Keratinocyte (primary cell): ENCODE measurements around the gene BTN3A1. TPM values are rescaled to one million over a fixed set of nuclear protein-coding genes. Genes with fewer than 3 reads are reported as not detected.
"Not testable (repeated sequence)": the region's sequence is repeated elsewhere in the genome, so short reads cannot be mapped to it uniquely, and the experiment has no call there.

Experiments used
- DNase-seq: peaks from one replicate; pipeline ENCODE4 v3.0.0-alpha.2; 2011; ENCODE audit warnings: low read depth, missing footprints, low spot score
- FAIRE-seq: peaks from 2 replicates; lab custom pipeline; 2011; peaks lifted over from hg19 to GRCh38; lab: Jason Lieb, UNC
- H2AFZ ChIP-seq: 2 replicates; pipeline ENCODE4 v1.6.0; 2012; ENCODE audit warnings: low read length, control low read depth, inconsistent platforms; ENCODE audit not compliant: control insufficient read depth
- H3K27ac ChIP-seq: 2 replicates; pipeline ENCODE4 v1.5.1; 2011; ENCODE audit warnings: low read length; ENCODE audit not compliant: control insufficient read depth, insufficient read depth
- H3K27me3 ChIP-seq: 3 replicates; pipeline ENCODE4 v1.6.0; 2011; ENCODE audit warnings: low read length; ENCODE audit not compliant: control insufficient read depth, insufficient read depth; ENCODE audit errors: extremely low read depth
- H3K36me3 ChIP-seq, 2 experiments: 2 replicates in 1 of 2; 3 replicates in 1 of 2; pipeline ENCODE4 v1.5.1; 2011; ENCODE audit warnings: low read length in 2 of 2, mild to moderate bottlenecking in 1 of 2; ENCODE audit not compliant: control insufficient read depth in 2 of 2, insufficient read depth in 2 of 2; ENCODE audit errors: extremely low read depth in 1 of 2
- H3K4me1 ChIP-seq: 3 replicates; pipeline ENCODE4 v1.5.1; 2011; ENCODE audit warnings: low read length; ENCODE audit not compliant: control insufficient read depth, insufficient read depth; ENCODE audit errors: extremely low read depth
- H3K4me2 ChIP-seq: 3 replicates; pipeline ENCODE4 v1.6.0; 2011; ENCODE audit warnings: low read depth, low read length; ENCODE audit not compliant: control insufficient read depth, insufficient read depth; ENCODE audit errors: extremely low read depth
- H3K4me3 ChIP-seq, 3 experiments: fragments of 200-600 bp in 1 of 3; sonication (generic) in 1 of 3; 2 replicates in 2 of 3; 3 replicates in 1 of 3; pipeline ENCODE4 v1.5.1; 2011 to 2016; ENCODE audit warnings: low read length in 3 of 3, mild to moderate bottlenecking in 3 of 3, control low read depth in 2 of 3, inconsistent platforms in 1 of 3, low read depth in 1 of 3, mixed read lengths in 1 of 3, mixed run types in 1 of 3, moderate library complexity in 1 of 3; ENCODE audit not compliant: control insufficient read depth in 2 of 3, insufficient read depth in 2 of 3; ENCODE audit errors: extremely low read depth in 1 of 3
- H3K79me2 ChIP-seq: 2 replicates; pipeline ENCODE4 v1.6.0; 2012; ENCODE audit warnings: low read length; ENCODE audit not compliant: control insufficient read depth, insufficient read depth
- H3K9ac ChIP-seq: 3 replicates; pipeline ENCODE4 v1.6.0; 2011; ENCODE audit warnings: low read length; ENCODE audit not compliant: control insufficient read depth, insufficient read depth; ENCODE audit errors: extremely low read depth
- H3K9me1 ChIP-seq: 3 replicates; pipeline ENCODE4 v1.6.0; 2011; ENCODE audit warnings: low read length; ENCODE audit not compliant: control insufficient read depth, insufficient read depth; ENCODE audit errors: extremely low read depth
- H3K9me3 ChIP-seq: 2 replicates; pipeline ENCODE4 v1.5.1; 2012; ENCODE audit warnings: low read depth, low read length; ENCODE audit not compliant: control insufficient read depth
- H4K20me1 ChIP-seq: 3 replicates; pipeline ENCODE4 v1.6.0; 2011; ENCODE audit warnings: low read length; ENCODE audit not compliant: control insufficient read depth, insufficient read depth; ENCODE audit errors: extremely low read depth
- EZH2 ChIP-seq: IDR thresholded peaks from one replicate; pipeline ENCODE4 v1.6.1; 2012; ENCODE audit warnings: inconsistent platforms, mild to moderate bottlenecking, low read length, moderate library complexity
- dilution Hi-C: fragments of 300-500 bp; cut with MboI; formaldehyde crosslinking; loops from one replicate; pipeline ENCODE4 v1.7.0; 2020; ENCODE audit warnings: low sequenced_read_pairs; ENCODE audit not compliant: extremely low pct_ligation_motif_present
- polyA plus RNA-seq, 5 experiments: library from polyadenylated mRNA; depleted of rRNA in 3 of 5; stranded (reverse) in 3 of 5; stranded (forward) in 1 of 5; unstranded in 1 of 5; fragments of >200 nt; gene quantifications; 1 replicate in 1 of 5; 2 replicates in 3 of 5; 3 replicates in 1 of 5; pipeline versions ENCODE4 v1.2.1 to v1.2.3, GENCODE V29; 2011 to 2012; ENCODE audit warnings: missing spikeins in 2 of 5, low read depth in 1 of 5, low replicate concordance in 1 of 5
- TF ChIP-seq, protein P1 (sequence below), 3 experiments: IDR thresholded peaks in 1 of 3; conservative IDR thresholded peaks in 1 of 3; optimal IDR thresholded peaks in 1 of 3; 2 replicates in 2 of 3; 3 replicates in 1 of 3; pipeline versions ENCODE3 to v1.5.1; 2011; ENCODE audit warnings: low read length in 3 of 3, mild to moderate bottlenecking in 3 of 3, moderate library complexity in 2 of 3, control low read depth in 1 of 3, inconsistent platforms in 1 of 3; ENCODE audit not compliant: insufficient read depth in 2 of 3; ENCODE audit errors: extremely low read depth in 1 of 3

BTN3A1 gene
- polyA plus RNA-seq, 1 donor (not counting 4 experiments of a cell fraction or from before 2014, with no cell fraction given) = 6.9 TPM

DNA sequence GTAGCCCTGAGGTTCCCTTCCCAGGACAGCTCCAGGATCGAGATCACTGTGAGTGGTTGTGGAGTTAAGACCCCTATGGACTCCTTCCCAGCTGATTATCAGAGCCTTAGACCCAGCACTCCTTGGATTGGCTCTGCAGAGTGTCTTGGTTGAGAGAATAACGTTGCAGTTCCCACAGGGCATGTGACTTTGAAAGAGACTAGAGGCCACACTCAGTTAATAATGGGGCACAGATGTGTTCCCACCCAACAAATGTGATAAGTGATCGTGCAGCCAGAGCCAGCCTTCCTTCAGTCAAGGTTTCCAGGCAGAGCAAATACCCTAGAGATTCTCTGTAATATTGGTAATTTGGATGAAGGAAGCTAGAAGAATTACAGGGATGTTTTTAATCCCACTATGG lies 24.4 kb upstream of the BTN3A1 start:
- Histone ChIP-seq H3K27ac (no peak overlapping the region), H3K36me3 (no peaks in the 10 kb centered on the region), H3K4me1 (no peaks in the 10 kb centered on the region), H3K4me3 (no peak overlapping the region), H3K79me2 (no peaks in the 10 kb centered on the region), H3K9me1 (no peaks in the 10 kb centered on the region), H4K20me1 (no peaks in the 10 kb centered on the region), H3K9me3 (no peaks in the 10 kb centered on the region), H3K27me3 (no peaks in the 10 kb centered on the region), H3K9ac (no peak overlapping the region), H3K4me2 (no peak overlapping the region), H2AFZ (no peak overlapping the region)
- dilution Hi-C loops = no loop called here
- no peak for TF ChIP-seq EZH2
- TF ChIP-seq, protein P1, sequence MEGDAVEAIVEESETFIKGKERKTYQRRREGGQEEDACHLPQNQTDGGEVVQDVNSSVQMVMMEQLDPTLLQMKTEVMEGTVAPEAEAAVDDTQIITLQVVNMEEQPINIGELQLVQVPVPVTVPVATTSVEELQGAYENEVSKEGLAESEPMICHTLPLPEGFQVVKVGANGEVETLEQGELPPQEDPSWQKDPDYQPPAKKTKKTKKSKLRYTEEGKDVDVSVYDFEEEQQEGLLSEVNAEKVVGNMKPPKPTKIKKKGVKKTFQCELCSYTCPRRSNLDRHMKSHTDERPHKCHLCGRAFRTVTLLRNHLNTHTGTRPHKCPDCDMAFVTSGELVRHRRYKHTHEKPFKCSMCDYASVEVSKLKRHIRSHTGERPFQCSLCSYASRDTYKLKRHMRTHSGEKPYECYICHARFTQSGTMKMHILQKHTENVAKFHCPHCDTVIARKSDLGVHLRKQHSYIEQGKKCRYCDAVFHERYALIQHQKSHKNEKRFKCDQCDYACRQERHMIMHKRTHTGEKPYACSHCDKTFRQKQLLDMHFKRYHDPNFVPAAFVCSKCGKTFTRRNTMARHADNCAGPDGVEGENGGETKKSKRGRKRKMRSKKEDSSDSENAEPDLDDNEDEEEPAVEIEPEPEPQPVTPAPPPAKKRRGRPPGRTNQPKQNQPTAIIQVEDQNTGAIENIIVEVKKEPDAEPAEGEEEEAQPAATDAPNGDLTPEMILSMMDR (optimal IDR thresholded peaks at IDR 0.05 in 1 of 3, IDR thresholded peaks at IDR 0.05 in 1 of 3, conservative IDR thresholded peaks at IDR 0.05 in 1 of 3; ENCODE audit: extremely low read depth in 1 of 3, insufficient read depth in 2 of 3, low read length in 3 of 3) = no peak
- FAIRE-seq (no peak), DNase-seq (no peak)

DNA sequence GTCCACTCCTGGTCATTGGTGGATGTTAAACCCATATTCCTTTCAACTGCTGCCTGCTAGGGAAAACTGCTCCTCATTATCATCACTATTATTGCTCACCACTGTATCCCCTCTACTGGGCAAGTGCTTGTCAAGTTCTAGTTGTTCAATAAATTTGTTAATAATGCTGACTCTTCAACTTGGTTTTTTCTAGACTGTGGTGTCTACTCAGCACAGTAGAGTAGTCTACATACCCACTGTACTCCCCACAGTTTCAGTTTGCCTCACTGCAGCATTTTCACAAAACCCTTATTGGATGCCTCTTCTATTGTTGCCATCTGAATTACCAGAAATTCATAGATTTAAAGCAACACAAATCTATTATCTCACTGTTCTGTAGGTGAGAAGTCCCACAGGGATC lies 23.9 kb upstream of the BTN3A1 start:
- DNase-seq, FAIRE-seq, H3K27me3 ChIP-seq, H3K9me1 ChIP-seq, H4K20me1 ChIP-seq, H3K4me3 ChIP-seq, H3K36me3 ChIP-seq, H3K27ac ChIP-seq, H3K4me2 ChIP-seq, H3K9me3 ChIP-seq, H2AFZ ChIP-seq, dilution Hi-C loops, H3K4me1 ChIP-seq, H3K9ac ChIP-seq, H3K79me2 ChIP-seq: not testable (repeated sequence)

DNA sequence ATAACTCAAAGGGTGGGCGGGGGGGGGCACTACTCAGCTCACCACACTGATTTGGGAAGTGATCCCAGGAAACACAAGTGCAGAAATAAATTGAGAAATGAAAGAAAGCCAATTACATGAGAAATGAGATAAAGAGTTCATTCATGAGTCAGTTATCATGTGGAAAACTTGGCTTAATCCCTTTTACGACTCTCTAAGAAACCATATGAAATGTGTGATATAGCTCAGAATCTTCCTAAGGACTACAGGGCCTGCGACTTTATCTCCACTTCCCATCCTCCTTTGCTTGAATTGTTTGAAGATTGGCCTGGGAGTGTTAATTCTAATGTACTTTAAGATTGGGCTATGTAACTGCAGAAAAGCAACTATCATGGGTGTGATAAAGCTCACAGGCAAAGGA lies 22.8 kb upstream of the BTN3A1 start:
- no peak for FAIRE-seq
- Histone ChIP-seq H3K9me3 (no peaks in the 10 kb centered on the region), H3K4me1 (peaks cover 5% of the 10 kb centered on the region), H3K9me1 (no peaks in the 10 kb centered on the region), H3K4me2 (no peak overlapping the region), H3K36me3 (no peaks in the 10 kb centered on the region), H2AFZ (no peak overlapping the region), H3K4me3 (no peak overlapping the region), H3K9ac (no peak overlapping the region), H3K27me3 (no peaks in the 10 kb centered on the region), H4K20me1 (no peaks in the 10 kb centered on the region), H3K27ac (no peak overlapping the region), H3K79me2 (no peaks in the 10 kb centered on the region)
- DNase-seq = no peak
- TF ChIP-seq EZH2 = no peak
- TF ChIP-seq, protein P1 (optimal IDR thresholded peaks at IDR 0.05 in 1 of 3, IDR thresholded peaks at IDR 0.05 in 1 of 3, conservative IDR thresholded peaks at IDR 0.05 in 1 of 3; ENCODE audit: extremely low read depth in 1 of 3, insufficient read depth in 2 of 3, low read length in 3 of 3) = no peak
- dilution Hi-C loops = no loop called here
